Measurements from ENCODE around the gene DPF3. TPM values are rescaled to one million over a fixed set of nuclear protein-coding genes. Genes with fewer than 3 reads are reported as not detected.

Gene DPF3
- 3.0 TPM for total RNA-seq (ENCODE audit: unreplicated experiment)
- long read RNA-seq, partial matches to known transcripts = 1 of 1 reads
- long read RNA-seq, other reads (novel, unspliced or antisense) = 0 of 1 reads

DNA sequence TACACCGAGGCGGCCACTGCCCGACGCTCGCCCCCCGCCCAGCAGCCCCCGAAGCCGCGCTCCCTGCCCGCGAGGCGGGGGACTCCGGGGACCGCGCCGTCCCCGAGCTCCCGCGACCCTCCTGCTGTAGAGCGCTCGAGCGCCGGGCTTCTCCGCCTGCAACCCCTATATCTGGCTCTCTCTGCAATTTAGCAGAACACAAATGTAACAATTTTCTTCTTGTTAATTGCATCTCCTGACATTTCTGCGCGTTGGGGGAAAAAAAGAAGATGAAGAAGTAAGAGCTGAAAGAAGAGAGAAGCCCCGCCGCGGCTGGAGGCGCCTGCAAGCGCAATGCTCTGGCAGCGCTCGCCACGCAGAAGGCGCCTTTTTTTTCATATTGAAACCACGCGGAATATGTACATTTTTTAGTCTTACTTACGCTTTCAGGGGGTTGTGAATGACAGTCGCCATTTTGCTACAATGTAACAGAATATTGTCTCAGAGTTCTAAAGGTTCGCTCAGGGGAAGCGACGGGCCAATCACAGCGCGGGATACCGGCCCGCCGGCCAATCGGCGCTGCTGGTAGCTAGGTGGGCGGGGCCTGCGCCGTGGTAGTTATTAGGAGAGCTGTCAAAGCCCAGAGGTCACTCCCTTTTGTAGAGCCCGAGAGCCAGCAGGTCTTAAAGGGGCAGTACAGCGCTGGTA lies at the start of gene DPF3:
DPF3 (minus strand) TSS at position 466 of the 687 bp plus-strand sequence; CDS start at position 453, 13 bp downstream.
- Mint-ChIP-seq H3K36me3 (ENCODE audit: low read depth, unreplicated experiment) (peaks cover 5% of the 10 kb centered on the region), H3K4me1 (ENCODE audit: unreplicated experiment) (peaks cover 23% of the 10 kb centered on the region), H3K27me3 (ENCODE audit: unreplicated experiment) (peaks cover 14% of the 10 kb centered on the region), H3K4me3 (ENCODE audit: unreplicated experiment) (peak within 1 kb of the TSS; percentile 96), H3K9me3 (ENCODE audit: unreplicated experiment) (no peaks in the 10 kb centered on the region), H3K27ac (ENCODE audit: unreplicated experiment) (no peak within 1 kb of the TSS)
- peak; percentile 96 for DNase-seq (ENCODE audit: low spot score)
- TF ChIP-seq, protein P1, sequence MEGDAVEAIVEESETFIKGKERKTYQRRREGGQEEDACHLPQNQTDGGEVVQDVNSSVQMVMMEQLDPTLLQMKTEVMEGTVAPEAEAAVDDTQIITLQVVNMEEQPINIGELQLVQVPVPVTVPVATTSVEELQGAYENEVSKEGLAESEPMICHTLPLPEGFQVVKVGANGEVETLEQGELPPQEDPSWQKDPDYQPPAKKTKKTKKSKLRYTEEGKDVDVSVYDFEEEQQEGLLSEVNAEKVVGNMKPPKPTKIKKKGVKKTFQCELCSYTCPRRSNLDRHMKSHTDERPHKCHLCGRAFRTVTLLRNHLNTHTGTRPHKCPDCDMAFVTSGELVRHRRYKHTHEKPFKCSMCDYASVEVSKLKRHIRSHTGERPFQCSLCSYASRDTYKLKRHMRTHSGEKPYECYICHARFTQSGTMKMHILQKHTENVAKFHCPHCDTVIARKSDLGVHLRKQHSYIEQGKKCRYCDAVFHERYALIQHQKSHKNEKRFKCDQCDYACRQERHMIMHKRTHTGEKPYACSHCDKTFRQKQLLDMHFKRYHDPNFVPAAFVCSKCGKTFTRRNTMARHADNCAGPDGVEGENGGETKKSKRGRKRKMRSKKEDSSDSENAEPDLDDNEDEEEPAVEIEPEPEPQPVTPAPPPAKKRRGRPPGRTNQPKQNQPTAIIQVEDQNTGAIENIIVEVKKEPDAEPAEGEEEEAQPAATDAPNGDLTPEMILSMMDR (IDR thresholded peaks at IDR 0.05; ENCODE audit: unreplicated experiment) = no peak

DNA sequence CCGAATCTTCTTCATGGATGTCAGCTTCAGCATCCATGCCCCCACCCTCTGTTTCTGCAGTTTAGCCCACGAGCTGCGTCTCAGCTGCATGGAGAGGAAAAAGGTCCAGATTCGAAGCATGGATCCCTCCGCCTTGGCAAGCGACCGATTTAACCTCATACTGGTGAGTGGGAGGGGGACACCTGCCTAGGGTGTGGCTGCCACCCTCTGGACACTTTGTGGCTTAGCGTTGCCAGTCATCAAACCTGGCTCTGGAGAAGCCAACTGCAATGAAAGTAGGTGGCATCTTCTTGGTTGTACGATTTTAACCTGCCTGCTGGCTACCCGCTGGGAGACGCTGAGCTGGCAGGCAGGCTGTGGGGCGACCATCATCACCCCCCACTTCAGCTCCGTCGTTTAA lies 49.0 kb upstream of the DPF3 start:
- H3K27me3 Mint-ChIP-seq (ENCODE audit: unreplicated experiment) = peaks cover 2% of the 10 kb centered on the region
- DNase-seq (ENCODE audit: low spot score) = no peak
- no peaks in the 10 kb centered on the region for H3K9me3 Mint-ChIP-seq (ENCODE audit: unreplicated experiment)
- H3K36me3 Mint-ChIP-seq (ENCODE audit: low read depth, unreplicated experiment) = peaks cover 11% of the 10 kb centered on the region
- H3K27ac Mint-ChIP-seq (ENCODE audit: unreplicated experiment) = no peak overlapping the region
- TF ChIP-seq, protein P1 (IDR thresholded peaks at IDR 0.05; ENCODE audit: unreplicated experiment) = no peak
- H3K4me1 Mint-ChIP-seq (ENCODE audit: unreplicated experiment) = no peaks in the 10 kb centered on the region
- H3K4me3 Mint-ChIP-seq (ENCODE audit: unreplicated experiment) = no peak overlapping the region

DNA sequence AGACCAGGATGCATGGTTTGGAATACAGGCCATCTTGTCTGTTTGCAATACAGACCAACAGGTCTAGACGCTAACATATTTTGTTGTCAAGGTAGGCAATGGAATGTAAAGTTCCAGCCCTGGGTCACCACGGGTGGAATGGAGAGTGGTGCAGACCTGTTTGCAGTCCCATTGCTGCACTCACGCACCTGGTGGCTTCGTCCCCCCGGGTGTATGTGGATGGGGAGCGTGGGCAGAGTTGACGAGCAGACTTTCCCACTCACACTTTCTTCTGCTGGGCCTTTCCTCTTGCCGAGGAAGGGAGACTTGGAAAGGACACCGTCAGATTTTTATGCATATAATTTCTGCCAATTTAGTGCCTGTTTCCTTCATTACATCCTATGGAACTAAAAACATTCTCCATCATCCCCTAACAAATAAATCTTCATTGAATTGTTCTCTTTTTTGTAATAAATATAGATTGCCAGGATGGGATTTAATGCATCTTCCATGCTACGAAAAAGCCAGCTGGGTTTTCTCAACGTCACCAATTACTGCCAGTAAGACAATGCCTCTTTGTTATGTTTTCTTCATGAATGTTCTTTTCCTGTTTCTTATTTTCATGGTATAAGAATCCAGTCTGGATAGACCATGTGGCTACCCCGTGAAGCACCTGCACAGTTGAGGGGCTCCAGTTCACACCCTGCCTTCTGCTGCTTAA lies 47.5 kb upstream of the DPF3 start:
- TF ChIP-seq, protein P1 (IDR thresholded peaks at IDR 0.05; ENCODE audit: unreplicated experiment) = no peak
- DNase-seq (ENCODE audit: low spot score) = no peak
- H3K27ac Mint-ChIP-seq (ENCODE audit: unreplicated experiment) = peak overlapping the region; percentile 76
- peaks cover 17% of the 10 kb centered on the region for H3K36me3 Mint-ChIP-seq (ENCODE audit: low read depth, unreplicated experiment)
- no peak overlapping the region for H3K4me3 Mint-ChIP-seq (ENCODE audit: unreplicated experiment)
- H3K4me1 Mint-ChIP-seq (ENCODE audit: unreplicated experiment) = peaks cover 10% of the 10 kb centered on the region
- peaks cover 2% of the 10 kb centered on the region for H3K27me3 Mint-ChIP-seq (ENCODE audit: unreplicated experiment)
- H3K9me3 Mint-ChIP-seq (ENCODE audit: unreplicated experiment) = no peaks in the 10 kb centered on the region

DNA sequence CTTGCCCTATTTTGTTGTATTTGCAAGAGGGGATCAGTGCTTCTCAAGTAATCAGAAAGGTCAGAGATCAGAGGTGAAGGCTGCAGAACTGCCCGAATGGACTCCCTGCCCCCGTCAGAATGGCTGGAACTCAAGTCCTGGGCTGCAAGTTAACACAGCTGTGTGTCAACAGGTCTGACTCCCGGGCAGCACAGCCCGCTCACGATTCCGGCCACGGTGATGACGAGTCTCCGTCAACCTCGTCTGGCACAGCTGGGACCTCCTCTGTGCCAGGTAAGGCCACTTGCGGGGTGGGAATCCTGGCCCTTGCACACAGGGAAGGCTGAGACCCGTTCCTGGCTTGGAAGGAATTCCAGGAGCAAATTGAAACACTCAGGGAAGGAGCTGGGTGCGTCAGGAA lies 45.7 kb upstream of the DPF3 start:
- Mint-ChIP-seq H3K27me3 (ENCODE audit: unreplicated experiment) (no peaks in the 10 kb centered on the region), H3K27ac (ENCODE audit: unreplicated experiment) (no peak overlapping the region), H3K4me1 (ENCODE audit: unreplicated experiment) (peaks cover 10% of the 10 kb centered on the region), H3K9me3 (ENCODE audit: unreplicated experiment) (no peaks in the 10 kb centered on the region), H3K4me3 (ENCODE audit: unreplicated experiment) (no peak overlapping the region), H3K36me3 (ENCODE audit: low read depth, unreplicated experiment) (peaks cover 17% of the 10 kb centered on the region)
- TF ChIP-seq, protein P1 (IDR thresholded peaks at IDR 0.05; ENCODE audit: unreplicated experiment) = no peak
- DNase-seq (ENCODE audit: low spot score) = no peak

DNA sequence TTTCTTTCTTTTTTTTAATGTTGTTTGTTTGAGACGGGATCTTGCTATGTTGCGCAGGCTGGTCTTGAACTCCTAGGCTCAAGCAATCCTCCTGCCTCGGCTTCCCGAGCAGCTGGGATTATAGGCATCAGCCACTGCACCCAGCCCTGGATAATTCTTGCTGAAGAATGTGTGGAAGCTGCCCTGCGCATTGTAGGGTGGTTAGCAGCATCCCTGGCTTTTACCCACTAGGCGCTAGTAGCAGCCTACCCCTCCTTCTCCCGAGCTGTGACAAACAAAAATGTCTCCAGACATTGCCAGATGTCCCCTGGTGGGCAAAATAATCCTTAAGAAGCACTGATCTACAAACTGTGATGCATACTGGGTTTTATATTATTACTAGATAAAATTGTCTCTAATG lies 39.0 kb upstream of the DPF3 start:
- H3K9me3 Mint-ChIP-seq (ENCODE audit: unreplicated experiment) = no peaks in the 10 kb centered on the region
- H3K27ac Mint-ChIP-seq (ENCODE audit: unreplicated experiment) = no peak overlapping the region
- H3K36me3 Mint-ChIP-seq (ENCODE audit: low read depth, unreplicated experiment) = peaks cover 5% of the 10 kb centered on the region
- H3K4me3 Mint-ChIP-seq (ENCODE audit: unreplicated experiment) = no peak overlapping the region
- no peaks in the 10 kb centered on the region for H3K27me3 Mint-ChIP-seq (ENCODE audit: unreplicated experiment)
- TF ChIP-seq, protein P1 (IDR thresholded peaks at IDR 0.05; ENCODE audit: unreplicated experiment) = no peak
- DNase-seq (ENCODE audit: low spot score) = no peak
- H3K4me1 Mint-ChIP-seq (ENCODE audit: unreplicated experiment) = peaks cover 10% of the 10 kb centered on the region

Data from endothelial cell (in vitro differentiated cells).